Epithelial cell of proximal tubule (primary cell): ENCODE data around the gene CYP39A1. TPM values are rescaled to one million over a fixed set of nuclear protein-coding genes. Genes with fewer than 3 reads are reported as not detected.

Experiments used
- DNase-seq: peaks from one replicate; pipeline ENCODE4 v3.0.0-alpha.2; 2011; ENCODE audit warnings: low read depth
- H3K4me3 ChIP-seq: 2 replicates; pipeline ENCODE4 v1.5.1; 2011; ENCODE audit warnings: low read depth, mild to moderate bottlenecking, low read length
- total RNA-seq: library from RNA; depleted of rRNA; stranded (reverse); fragments of >200 nt; gene quantifications from 2 replicates; pipeline ENCODE4 v1.2.3, GENCODE V29; 2015
- TF ChIP-seq, protein P1 (sequence below): conservative IDR thresholded peaks from 2 replicates; pipeline ENCODE4 v1.5.1; 2012; ENCODE audit warnings: low read depth, mild to moderate bottlenecking, low read length

CYP39A1 gene
- total RNA-seq, 1 donor from 2014 or later: 1.3 TPM

DNA sequence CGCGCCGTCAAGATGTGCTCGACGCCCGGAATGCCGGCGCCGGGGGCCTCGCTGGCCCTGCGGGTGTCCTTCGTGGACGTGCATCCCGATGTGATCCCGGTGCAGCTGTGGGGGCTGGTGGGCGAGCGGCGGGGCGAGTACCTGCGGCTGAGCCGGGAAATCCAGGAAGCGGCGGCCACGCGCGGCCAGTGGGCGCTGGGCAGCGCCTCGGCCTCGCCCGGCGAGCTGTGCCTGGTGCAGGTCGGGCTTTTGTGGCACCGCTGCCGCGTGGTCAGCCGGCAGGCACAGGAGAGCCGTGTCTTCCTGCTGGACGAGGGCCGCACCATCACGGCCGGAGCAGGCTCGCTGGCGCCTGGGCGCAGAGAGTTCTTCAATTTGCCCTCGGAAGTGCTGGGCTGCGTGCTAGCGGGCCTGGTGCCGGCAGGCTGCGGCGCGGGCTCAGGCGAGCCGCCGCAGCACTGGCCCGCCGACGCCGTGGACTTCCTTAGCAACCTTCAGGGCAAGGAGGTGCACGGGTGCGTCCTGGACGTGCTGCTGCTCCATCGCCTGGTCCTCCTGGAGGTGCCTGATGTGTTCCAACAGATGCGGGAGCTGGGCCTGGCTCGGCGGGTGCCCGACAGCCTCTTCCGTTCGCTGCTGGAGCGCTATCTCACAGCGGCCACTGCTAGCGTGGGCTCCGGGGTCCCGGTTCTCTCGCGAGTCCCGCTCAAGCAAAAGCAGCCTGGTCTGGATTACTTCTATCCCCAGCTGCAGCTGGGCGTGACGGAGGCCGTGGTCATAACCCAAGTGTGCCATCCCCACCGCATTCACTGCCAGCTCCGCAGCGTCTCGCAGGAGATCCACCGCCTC, 35.7 kb upstream of the CYP39A1 start:
- DNase-seq: no peak
- H3K4me3 ChIP-seq: no peak overlapping the region
- TF ChIP-seq, protein P1, sequence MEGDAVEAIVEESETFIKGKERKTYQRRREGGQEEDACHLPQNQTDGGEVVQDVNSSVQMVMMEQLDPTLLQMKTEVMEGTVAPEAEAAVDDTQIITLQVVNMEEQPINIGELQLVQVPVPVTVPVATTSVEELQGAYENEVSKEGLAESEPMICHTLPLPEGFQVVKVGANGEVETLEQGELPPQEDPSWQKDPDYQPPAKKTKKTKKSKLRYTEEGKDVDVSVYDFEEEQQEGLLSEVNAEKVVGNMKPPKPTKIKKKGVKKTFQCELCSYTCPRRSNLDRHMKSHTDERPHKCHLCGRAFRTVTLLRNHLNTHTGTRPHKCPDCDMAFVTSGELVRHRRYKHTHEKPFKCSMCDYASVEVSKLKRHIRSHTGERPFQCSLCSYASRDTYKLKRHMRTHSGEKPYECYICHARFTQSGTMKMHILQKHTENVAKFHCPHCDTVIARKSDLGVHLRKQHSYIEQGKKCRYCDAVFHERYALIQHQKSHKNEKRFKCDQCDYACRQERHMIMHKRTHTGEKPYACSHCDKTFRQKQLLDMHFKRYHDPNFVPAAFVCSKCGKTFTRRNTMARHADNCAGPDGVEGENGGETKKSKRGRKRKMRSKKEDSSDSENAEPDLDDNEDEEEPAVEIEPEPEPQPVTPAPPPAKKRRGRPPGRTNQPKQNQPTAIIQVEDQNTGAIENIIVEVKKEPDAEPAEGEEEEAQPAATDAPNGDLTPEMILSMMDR: no peak

DNA sequence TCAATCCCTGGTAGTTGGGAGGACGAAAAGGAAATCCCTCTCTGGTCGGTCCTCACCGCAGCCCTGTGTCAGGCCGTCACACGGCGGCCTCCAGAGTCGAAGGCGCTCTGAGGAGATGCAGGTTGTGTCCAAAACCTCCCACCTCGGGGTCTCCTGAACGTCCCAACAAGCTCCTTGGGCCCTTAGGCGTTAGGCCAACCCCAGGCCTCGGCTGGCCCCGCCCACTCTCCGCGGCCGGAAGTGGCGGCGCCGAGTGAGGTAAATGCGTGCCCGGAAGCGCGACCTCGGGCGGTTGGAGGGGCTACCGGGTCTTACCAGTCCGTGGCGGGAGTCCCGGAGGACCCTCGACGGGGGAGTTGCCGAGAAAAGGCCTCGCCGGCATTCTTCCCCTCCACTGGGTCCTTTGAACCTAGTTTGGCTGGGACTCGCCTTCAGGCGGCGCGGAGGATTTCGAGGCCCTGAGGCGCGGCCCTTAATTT, 35.0 kb upstream of the CYP39A1 start, which contains the start of gene TDRD6:
Gene TDRD6 (plus strand): TSS at position 267 of the 479 bp plus-strand sequence. CDS start 244 bp downstream, outside the sequence.
- TF ChIP-seq, protein P1: no peak
- no peak within 1 kb of the TSS for H3K4me3 ChIP-seq
- DNase-seq: no peak

DNA sequence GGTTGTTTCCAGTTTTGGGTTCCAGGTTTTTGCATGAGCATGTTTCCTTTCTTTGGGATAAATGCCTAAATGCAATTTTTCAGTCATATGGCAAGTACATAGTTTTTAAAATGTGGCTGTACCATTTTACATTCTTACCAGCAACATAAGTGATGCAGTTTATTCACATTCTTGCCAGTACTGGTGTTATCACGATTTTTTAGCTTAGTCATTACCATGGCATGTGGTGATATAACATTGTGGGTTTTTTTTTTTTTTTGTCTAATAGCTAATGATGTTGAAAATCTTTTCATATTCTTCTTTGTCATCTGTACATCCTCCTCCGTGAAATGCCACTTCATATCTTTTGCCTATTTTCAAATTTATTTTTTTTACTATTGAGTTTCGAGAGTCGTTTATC, 32.2 kb upstream of the CYP39A1 start:
- H3K4me3 ChIP-seq: no peak overlapping the region
- TF ChIP-seq, protein P1: no peak
- no peak for DNase-seq

DNA sequence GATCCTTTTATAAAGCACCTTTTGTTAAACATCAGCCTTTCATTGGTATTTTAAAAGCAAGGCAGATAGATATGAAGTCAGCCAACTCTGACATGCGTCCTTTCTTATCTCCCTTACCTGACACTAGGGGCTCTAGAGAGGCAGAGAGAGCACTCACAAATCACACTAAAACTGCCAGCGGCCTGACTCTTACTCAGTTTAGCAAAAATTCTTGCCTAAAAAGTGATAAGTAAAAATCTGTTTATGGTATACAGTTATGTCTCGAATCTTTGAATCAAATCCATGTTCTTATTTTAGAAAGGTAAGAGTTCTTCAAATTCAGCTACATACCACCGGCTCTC, 24.7 kb upstream of the CYP39A1 start:
- TF ChIP-seq, protein P1: peak; percentile 52
- DNase-seq: no peak

DNA sequence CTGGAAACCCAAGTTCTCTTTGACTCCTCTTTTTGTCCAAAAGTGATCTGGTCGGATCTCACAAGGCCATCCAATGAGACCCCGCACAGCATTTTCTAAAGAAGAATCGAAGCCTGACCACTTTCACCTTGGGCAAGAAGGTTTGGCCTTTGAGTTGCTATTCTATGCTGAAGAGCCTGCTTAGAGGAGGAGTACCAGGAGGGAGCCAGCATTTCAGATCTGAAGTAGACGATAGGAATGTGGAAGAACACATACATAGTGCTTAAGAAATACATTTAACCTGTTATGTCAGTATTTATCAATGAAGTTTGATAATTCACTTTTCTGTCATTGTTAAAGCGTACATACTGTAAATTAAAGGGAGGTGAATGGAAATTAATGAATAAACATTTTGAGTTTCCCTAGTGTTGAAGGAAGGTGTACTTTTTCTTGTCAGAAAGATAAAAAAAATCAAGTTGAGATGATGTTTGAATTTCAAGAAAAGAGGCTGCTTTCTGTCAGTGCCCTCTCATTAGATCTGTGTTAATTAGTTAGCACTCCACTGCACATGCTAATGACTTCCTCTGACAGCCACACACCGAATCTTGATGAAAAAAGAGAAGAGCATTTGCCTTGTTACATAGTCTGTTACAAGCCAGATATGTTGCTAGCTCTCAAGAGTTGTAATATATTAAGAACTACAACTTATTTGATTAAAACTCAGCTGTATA, 24.1 kb upstream of the CYP39A1 start:
- DNase-seq: no peak
- TF ChIP-seq, protein P1: no peak
- H3K4me3 ChIP-seq: no peak overlapping the region

More for the DNA sequence above, 24.7 kb upstream of the CYP39A1 start:
- H3K4me3 ChIP-seq: no peak overlapping the region

DNA sequence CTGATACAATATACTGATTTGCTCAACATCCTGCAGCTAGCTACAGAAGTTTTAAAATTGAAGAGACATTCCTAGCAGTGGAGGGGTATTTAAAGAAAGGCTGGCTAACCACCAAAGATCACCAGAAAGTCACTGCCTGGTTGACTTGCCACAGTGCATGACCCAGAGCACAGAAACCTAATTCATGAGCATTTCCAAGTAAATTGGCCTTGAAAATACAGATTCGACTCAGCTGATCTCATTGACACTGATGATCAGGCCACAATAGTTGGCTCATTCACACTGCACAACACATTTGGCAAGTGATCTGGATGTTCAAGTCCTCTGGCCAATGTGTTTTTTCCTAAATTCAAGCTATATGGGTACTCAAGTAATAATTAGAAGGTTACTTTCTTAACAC, 21.8 kb upstream of the CYP39A1 start:
- DNase-seq: no peak
- H3K4me3 ChIP-seq: no peak overlapping the region
- TF ChIP-seq, protein P1: no peak
